Measurements from ENCODE around the gene LINGO4.
"Not testable (repeated sequence)": the region's sequence is repeated elsewhere in the genome, so short reads cannot be mapped to it uniquely, and the experiment has no call there.

The LINGO4 gene

GRCh38 chr1:151790071-151790939 is 14.9 kb downstream of the LINGO4 start, which contains the start of gene TDRKH:
Gene TDRKH, minus strand, starts transcription at chr1:151790500. Its CDS starts 7,478 bp downstream, at chr1:151783022.
- in situ Hi-C loops (cut with HindIII; ENCODE audit: low sequenced_read_pairs), result no loop called here

GRCh38 chr1:151787689-151788088 is 17.5 kb downstream of the LINGO4 start:
- in situ Hi-C loops (cut with HindIII; ENCODE audit: low sequenced_read_pairs), result no loop called here

GRCh38 chr1:151783796-151784195 is 21.4 kb downstream of the LINGO4 start:
- in situ Hi-C loops (cut with HindIII; ENCODE audit: low sequenced_read_pairs), result no loop called here

DNA sequence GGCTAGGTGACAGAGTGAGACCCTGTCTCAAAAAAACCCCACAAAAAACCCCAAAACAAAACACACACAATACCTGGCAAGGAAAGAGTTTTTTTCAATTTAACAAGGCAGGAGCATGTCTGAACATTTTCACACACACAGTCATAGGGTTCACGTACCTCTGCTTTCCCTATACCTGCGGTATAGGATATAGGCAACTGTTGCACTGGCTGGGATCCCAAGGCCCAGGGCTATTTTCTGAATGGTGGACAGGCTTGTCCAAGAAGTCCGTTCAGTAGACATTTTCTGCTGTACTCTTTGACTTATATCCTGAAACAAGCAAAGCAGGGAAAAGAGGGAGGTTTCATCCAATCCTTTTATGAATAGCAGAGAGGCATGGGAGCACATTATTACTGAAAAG is 22.5 kb downstream of the LINGO4 start:
- in situ Hi-C loops (cut with HindIII; ENCODE audit: low sequenced_read_pairs), result no loop called here

DNA sequence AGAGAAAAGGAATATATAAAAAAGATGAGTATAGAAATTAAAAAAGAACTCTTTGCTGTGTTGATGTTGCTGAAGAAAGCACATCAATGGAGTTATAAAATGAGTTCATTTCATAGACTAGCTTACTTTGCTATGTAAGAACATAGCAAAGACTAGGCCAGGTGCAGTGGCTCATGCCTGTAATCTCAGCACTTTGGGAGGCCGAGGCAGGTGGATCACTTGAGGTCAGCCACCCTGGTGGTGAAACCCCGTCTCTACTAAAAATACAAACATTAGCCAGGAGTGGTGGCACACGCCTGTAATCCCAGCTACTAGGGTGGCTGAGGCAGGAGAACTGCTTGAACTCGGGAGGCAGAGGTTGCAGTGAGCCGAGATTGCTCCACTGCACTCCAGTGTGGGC is 23.2 kb downstream of the LINGO4 start:
- in situ Hi-C loops (cut with HindIII; ENCODE audit: low sequenced_read_pairs), result not testable (repeated sequence)

GRCh38 chr1:151780736-151781135 is 24.5 kb downstream of the LINGO4 start:
- in situ Hi-C loops (cut with HindIII; ENCODE audit: low sequenced_read_pairs), result not testable (repeated sequence)

DNA sequence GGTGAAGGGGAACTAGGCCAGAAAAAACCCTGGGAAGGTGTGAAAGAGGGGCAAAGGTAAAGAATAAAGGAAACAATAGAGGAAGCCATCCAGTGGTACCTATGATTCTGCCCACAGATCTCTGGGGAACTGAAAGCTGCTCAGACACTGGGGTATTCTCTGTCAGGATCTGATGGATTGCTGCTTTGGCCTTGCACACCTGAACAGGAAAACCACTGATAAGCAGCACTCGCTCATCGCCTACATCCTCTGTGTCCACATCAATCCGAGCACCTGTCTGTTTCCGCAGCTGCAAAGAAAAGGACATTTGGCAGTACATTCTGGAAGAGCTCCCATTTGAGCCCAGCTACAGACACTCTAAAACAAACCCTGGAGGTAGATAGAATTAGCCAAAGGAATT is 25.4 kb downstream of the LINGO4 start:
- in situ Hi-C loops (cut with HindIII; ENCODE audit: low sequenced_read_pairs), result no loop called here

DNA sequence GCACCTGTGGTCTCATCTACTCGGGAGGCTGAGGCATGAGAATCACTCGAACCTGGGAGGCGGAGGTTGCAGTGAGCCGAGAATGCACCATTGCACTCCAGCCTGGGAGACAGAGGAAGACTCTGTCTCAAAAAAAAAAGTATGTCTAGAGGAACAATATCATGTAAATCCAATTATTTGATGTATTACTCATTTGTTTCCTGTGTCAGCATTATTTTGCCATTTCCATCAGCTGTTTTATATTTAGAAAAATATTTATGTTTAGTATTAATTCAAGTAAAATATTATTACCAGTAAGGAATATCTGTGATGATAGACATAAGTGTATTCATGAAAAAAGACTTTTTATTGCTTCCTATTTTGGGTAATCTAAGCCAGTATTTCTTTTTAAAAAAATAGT is 27.9 kb downstream of the LINGO4 start:
- in situ Hi-C loops (cut with HindIII; ENCODE audit: low sequenced_read_pairs), result no loop called here

DNA sequence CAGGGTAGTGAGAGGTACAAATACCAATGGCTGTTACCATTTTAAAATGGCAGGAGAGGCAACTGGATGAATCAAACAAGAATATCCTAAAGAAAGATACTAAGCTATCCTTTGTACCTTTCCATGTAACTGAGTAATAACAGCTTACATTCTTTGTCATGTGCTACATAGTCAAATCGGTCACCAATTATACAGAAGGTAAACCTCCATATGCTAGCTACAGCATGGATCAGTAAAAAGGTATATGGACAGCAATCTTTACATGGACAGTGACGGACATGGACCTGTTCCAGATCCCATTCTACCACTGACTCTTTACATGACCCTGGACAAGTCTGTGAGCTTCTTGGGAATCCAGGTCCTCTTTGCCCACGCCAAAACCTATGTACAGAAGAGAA is 28.6 kb downstream of the LINGO4 start:
- in situ Hi-C loops (cut with HindIII; ENCODE audit: low sequenced_read_pairs), result no loop called here

DNA sequence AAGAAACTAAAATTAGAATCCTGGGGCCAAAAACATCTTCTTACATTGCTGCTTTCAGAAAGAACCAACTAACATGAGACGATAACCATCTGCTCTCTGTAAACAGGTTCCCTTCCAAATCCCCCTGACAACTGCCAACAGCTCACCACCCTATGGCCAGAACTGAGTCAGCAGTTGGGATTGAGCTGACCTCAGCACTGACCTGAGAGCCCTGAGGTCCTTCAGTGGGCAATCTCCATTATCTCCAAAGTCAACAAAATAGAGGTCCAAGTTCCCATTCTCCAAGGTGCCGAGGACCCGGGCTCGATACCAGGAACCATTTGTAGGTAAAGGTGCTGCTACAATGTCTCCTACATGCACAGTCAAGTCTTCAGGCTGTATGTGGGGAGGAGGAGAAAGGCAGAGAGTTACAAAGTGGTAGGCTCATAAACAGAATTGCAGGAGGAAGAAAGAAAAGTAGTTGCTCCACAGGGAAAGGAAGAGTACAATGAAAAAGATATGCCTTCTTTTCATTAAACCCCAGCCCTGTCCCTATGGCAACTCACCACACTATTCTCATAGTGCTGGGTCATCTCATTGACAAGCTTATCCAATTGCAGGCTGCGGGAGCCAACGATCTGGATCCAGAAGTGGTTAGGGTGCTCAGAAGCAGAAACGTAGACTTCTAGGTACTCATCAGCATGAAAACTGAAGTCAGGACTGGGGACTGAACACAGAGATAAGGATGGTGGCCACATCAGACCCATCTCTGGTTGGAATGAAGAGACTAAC is 29.1 kb downstream of the LINGO4 start:
- in situ Hi-C loops (cut with HindIII; ENCODE audit: low sequenced_read_pairs), result no loop called here

DNA sequence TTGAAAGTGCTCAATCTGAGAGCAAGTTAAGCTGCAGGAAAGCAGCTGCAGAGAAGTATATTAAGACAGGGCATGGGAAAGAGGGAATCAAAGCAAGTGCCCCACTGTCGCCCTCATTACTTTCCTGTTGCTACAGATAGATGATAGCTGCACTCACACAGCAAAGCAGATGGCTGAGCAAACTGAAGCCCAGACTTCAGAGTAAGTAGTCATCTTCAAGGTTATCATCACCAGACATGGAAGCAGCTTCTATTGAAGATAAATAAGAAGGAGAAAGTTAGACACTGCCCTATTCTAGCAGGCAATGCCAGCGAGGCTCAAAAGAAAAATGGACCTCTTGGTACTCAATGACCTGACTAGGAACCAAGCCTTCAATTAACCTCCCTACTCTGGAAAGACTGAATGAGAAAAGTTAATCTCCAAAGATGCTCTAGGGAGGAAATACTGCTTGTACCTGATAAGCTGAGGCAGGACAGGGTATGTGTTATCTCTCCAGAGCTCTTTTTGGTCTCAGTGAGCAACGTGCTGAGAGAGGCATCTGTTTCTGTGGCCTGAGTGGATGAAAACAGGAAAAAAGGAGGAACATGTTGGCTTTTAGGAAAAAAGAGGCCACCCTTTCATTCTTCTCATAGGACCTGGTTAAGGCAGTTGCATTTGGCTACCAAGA is 30.8 kb downstream of the LINGO4 start:
- in situ Hi-C loops (cut with HindIII; ENCODE audit: low sequenced_read_pairs), result no loop called here

DNA sequence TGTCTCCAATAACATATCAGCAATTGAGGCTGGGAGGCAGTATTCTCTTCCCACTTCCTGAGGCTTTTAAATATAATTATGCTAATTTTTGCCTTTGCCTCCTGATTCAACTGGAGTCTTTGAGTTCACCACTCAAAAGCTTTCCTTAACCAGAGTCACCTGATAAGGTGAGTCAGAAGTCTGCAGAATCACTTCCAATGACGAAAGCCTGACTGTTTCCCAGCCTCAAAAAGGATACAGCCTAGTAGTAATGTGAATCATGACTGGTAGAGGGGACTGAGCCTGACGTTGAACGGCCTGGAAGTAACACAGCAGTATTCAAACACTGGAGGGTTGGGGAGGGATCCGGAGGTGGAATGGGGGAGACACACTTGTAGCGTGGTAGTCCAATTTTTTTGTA is 31.5 kb downstream of the LINGO4 start:
- in situ Hi-C loops (cut with HindIII; ENCODE audit: low sequenced_read_pairs), result no loop called here

- in situ Hi-C loops (cut with HindIII; ENCODE audit: low sequenced_read_pairs), result not testable (repeated sequence)
These were observed 35.9 kb downstream of the LINGO4 start for GRCh38 chr1:151769270-151769669.

GRCh38 chr1:151768351-151769066 is 36.7 kb downstream of the LINGO4 start:
- in situ Hi-C loops (cut with HindIII; ENCODE audit: low sequenced_read_pairs), result not testable (repeated sequence)

DNA sequence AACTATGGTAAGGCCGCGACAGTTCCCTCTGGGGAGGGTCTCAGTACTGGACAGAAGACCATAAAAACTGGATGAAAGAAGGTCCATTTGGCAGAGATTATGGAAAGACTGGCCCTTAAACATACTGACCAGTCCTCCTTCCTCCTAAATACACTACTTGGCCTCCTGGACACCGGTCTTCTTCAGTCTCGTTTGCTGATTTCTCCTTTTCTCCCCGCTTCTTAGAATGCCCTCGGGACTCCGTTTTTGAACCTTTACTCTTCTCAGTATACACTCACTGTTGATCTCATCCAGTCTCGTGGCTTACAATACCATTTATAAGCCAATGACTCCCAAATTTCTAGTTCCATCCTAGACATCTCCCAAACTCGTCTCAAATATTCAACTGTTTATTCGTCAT is 41.2 kb downstream of the LINGO4 start:
- in situ Hi-C loops (cut with HindIII; ENCODE audit: low sequenced_read_pairs), result no loop called here

DNA sequence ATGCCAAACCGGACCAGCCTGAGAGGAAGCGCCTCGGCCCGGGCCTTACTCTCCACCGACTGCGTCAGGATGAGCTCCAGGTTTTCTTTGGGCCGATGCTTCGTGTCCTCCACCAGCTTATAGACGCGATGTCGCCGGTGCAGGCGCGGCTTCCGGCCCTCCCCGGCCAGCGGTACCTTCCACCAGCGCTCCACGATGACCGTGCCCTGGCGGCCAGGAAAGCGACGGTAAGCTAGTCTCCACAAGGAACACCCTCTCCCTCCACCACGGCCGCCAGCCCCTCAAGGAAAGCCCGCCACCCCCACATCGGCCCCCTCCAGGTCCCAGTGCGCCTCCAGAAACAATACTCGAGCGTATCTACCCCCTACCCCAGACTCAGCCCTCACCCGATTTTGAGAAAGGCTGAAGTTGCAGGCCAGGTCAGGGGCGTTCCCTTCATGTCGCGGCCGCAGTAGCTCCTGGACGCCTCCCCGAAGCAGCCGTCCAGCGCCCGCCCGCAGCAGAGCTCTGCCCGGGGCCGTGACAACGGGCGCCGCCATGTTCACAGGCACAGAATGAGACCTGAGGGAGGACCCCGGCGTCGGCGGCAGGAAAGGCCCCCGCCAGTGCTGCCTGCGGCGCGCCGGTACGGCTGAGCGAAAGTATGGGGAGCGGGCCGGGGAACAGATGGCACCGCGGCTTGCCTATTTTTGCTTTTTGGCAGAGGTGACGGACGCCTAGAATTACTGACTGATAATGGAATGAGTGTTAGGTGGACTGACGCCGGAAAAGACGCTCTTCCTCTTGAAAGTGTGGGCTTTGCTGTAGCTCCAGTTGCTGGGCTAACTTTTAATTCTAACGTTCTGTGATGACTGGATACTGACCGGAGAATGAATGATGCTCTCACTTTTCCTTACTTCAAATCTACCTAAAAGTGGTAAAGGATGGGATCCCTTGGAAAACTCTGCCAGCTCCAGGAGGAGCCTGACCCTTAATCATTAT is 42.0 kb downstream of the LINGO4 start, which contains the start of gene MRPL9:
Gene MRPL9 (minus strand): TSS at position 556 of the 981 bp plus-strand sequence. CDS start 17 bp downstream, at position 539.
- in situ Hi-C loops (cut with HindIII; ENCODE audit: low sequenced_read_pairs), result no loop called here

DNA sequence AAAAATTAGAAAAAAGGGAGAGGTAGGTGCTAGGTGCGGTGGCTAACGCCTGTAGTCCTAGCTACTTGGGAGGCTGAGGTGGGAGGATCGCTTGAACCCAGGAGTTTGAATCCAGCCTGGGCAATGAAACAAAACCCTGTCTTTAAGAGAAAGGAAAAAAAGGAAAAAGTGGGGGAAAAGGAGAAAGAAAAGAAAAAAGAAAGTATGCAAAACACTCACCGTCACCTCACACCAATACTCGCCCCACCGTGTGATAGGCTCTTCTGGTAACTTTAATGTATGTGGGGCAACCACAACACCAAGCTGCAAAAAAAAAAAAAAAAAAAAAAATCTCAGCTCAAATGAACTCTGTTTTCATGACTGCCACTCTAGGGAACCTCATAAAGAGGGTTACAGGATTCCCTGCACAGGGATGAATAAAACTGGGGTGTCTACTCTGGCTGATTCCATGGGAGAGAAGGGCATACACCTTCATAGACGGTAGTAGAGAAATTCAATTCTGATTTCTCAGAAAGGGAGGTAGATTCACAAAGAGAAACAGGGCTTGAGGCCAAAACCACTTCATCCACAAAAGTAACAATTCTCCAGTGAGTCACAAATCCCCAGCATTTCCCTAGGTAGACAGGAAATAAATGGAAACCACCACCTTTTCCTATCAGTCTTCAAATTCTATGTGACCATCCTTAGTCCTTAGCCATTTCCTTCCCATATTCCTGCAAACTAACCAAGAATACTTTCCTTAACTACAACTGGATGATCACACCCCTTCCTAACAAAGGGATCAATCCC is 44.4 kb downstream of the LINGO4 start:
- in situ Hi-C loops (cut with HindIII; ENCODE audit: low sequenced_read_pairs), result no loop called here

DNA sequence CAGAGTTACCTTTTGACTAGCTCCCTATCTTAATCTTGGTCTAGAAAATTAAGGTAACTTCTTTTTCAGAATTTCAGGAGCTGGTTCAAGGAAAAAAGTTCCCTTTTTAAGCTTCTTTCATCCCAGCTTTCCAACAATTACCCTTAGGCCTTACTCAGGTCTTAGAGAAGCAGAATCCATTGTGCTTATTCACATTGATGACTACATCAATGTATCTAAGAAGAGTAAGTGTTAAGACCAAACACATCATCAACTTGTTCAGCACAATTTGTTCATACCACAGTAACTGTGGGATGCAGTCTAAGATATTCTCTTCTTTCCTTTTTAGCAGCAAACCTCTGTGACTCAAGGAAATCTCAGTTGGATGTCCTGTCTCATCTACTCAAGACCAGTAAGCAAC is 46.0 kb downstream of the LINGO4 start:
- in situ Hi-C loops (cut with HindIII; ENCODE audit: low sequenced_read_pairs), result no loop called here

DNA sequence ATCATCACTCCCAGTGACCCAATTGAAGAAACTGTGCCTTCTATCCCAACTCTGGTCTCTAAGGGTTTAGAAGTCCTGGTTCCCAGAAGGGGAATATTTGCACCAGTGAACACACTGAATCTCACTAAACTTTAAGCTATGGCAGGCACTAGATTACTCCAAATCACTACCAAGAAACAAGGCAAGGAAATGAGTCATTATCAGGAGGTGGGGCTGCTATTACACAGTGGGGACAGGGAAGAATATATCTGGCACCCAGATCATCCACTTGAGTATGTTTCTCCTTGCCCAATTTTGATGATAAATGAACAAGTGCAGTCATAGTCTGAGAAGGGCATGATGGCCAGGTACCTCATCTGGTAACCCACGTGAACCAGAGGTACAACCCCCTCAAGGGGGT is 48.9 kb downstream of the LINGO4 start:
- in situ Hi-C loops (cut with HindIII; ENCODE audit: low sequenced_read_pairs), result no loop called here

Measured in DLD1 (cell line).